NB4 (cell line): ENCODE data around the gene OR2M3.

Source experiments
- MAX ChIP-seq: IDR thresholded peaks from 2 replicates; pipeline ENCODE4 v1.6.1; 2011; ENCODE audit warnings: low read depth, low read length
- POLR2A ChIP-seq: IDR thresholded peaks from 2 replicates; pipeline ENCODE4 v1.6.1; 2011; ENCODE audit warnings: mild to moderate bottlenecking; ENCODE audit not compliant: insufficient read length; ENCODE audit errors: extremely low read depth
- TF ChIP-seq, protein P1 (sequence below): IDR thresholded peaks from one replicate; pipeline ENCODE4 v1.5.1; 2012; ENCODE audit warnings: low read depth, low read length

DNA sequence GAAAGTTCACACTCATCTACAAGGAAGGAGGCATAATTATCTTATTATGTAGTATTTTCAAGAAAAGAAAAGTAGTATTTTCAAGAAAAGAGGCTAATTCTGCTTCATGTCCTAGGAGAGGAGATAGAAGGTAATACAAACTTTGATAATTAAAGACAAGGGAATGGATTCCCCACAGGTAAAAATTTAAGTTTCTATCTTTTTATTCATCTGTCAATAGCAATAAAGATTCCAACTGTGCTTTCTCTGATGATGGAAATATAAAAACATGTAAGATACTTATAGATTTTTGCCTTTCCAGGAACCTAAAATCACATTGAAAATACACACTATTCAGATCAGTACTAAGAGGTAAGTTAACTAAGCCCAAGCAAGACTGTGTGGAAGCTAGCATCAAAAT is 22.5 kb upstream of the OR2M3 start, which contains the start of gene OR2M2:
- TF ChIP-seq, protein P1, sequence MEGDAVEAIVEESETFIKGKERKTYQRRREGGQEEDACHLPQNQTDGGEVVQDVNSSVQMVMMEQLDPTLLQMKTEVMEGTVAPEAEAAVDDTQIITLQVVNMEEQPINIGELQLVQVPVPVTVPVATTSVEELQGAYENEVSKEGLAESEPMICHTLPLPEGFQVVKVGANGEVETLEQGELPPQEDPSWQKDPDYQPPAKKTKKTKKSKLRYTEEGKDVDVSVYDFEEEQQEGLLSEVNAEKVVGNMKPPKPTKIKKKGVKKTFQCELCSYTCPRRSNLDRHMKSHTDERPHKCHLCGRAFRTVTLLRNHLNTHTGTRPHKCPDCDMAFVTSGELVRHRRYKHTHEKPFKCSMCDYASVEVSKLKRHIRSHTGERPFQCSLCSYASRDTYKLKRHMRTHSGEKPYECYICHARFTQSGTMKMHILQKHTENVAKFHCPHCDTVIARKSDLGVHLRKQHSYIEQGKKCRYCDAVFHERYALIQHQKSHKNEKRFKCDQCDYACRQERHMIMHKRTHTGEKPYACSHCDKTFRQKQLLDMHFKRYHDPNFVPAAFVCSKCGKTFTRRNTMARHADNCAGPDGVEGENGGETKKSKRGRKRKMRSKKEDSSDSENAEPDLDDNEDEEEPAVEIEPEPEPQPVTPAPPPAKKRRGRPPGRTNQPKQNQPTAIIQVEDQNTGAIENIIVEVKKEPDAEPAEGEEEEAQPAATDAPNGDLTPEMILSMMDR: no peak
- TF ChIP-seq POLR2A: no peak
- TF ChIP-seq MAX: no peak
